GM18870 (cell line): ENCODE measurements around the gene PTK7.
"Not testable (repeated sequence)": the region's sequence is repeated elsewhere in the genome, so short reads cannot be mapped to it uniquely, and the experiment has no call there.

Experiments
- ATAC-seq: cut with Tn5 transposase; IDR thresholded peaks from one replicate; pipeline ENCODE4 v1.9.1; 2021; ENCODE audit warnings: moderate library complexity; ENCODE audit not compliant: unreplicated experiment

PTK7 gene

DNA sequence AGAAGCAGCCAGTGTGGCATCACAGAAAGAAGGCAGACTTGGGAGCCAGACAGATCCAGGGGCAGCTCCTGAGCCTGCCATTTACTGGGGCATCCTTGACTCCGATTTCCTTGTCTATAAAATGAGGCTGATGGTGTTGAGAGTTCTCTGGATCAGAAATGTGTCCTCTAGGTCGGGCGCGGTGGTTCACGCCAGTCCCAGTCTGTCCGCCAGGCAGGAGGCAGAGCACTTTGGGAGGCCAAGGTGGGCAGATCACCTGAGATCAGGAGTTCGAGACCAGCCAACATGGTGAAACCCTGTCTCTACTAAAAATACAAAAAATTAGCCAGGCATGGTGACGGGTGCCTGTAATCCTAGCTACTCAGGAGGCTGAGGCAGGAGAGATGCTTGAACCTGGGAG is 41.4 kb downstream of the PTK7 start:
- ATAC-seq = not testable (repeated sequence)

DNA sequence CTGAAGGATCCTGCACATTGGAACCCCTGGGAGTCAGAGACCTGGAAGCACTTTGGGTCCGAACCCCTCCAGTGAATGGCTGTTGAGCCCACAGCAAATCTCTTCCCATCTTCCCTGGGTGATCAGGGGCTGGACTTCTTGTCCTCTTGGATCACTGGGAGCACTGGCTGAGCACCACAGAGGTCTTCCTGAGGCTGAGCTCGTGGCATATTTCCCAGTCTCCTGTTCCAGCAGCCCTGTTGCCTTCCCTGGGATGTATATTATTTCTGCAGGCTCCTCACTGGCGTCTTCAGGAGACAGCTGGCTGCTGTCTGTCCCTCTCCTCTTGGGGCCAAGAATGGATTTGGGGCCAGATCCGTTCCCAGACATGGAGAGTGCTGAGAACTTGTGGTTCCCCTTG is 43.4 kb downstream of the PTK7 start:
- no peak for ATAC-seq

DNA sequence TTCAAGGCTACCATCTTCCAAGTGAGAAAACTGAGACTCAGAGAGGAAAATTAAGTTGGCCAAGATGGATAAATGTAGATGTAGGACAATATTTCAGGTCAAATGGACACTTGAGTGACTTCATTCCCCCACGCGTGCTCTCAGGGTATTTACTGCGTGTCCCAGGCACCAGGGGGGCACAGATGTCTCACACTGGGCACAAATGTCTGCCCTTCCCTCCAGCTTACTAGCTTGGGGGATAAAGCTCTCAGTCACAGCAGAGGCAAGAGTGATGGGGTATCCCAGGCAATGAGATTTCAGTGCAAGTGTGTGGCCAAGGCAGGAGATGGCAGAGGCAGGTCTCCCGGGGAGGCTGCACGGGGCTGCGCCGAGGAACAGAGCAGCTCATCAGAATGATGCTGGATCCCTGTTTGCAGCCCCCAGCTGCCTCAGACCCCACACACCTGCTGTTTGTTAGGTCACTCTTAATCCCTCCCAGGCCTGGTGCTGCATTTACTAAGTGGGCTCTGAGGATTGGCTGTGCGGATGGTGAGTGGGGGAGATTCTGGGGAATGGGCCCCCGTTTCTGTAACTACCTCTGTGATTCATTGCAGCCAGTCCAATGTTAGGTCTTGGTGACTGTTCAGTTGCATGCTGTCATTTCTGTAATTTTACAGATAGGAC is 44.1 kb downstream of the PTK7 start:
- no peak for ATAC-seq

DNA sequence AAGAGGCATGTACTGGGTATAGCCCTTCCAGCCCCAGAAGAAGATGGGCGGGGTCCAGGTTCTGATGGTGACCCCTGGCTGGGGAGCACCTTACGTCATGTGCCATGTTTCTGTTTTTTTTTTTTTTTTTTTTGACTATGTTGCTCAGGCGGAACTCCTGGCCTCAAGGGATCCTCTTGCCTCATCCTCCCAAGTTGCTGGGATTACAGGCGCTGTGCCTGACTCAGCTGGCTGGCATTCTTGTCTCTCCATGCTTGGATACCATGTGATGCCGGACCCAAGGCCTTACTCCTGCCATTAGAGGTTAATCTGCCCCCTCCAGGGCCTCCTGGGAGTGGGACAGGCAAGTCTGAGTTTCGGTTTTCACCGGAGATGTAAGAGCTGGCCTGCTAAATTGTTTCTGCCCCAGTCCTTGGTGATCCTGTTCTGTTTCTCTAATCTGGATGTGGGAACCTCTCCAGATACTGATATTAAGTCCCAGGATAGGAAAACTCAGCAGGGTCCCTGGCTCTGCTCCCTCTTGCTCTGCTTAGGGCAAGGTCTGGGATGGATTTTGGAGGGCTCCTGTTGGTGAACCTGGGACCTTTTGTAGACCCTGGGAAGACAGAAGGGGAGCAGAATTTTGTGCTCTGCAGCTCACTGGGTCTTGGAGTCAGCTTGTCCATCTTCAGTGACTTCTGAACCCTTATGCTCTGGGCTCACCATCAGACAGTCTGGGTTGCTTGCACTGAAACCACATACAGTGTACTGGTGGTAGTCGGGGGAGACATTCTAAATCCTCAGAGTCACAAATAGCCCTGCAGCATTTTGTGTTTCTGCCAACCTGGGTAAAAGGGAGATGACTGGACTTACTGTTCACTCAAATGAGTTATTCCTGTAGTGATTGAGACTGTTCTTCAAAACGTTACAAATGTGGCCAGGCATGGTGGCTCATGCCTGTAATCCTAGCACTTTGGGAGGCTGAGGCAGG is 45.1 kb downstream of the PTK7 start:
- no peak for ATAC-seq

DNA sequence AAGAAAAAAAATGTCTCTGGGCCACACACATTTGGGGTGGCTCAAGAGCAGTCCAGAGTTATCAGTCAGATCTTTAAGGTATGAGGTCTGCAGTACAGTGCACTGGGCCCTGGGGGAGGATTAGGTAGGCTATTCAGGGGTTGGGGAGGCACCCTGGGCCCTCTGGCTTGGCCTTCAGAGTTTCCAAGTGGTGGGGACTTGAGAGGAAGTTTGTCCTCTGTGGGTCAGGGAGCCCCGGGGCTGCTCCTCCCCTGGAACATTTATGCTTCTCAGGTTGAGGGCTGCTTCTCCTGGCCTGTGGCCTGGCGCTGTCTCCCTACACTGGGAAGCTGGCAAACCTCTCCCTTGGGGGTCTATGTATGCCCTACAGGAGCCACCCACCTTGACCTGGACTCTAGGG is 46.0 kb downstream of the PTK7 start:
- ATAC-seq = no peak

DNA sequence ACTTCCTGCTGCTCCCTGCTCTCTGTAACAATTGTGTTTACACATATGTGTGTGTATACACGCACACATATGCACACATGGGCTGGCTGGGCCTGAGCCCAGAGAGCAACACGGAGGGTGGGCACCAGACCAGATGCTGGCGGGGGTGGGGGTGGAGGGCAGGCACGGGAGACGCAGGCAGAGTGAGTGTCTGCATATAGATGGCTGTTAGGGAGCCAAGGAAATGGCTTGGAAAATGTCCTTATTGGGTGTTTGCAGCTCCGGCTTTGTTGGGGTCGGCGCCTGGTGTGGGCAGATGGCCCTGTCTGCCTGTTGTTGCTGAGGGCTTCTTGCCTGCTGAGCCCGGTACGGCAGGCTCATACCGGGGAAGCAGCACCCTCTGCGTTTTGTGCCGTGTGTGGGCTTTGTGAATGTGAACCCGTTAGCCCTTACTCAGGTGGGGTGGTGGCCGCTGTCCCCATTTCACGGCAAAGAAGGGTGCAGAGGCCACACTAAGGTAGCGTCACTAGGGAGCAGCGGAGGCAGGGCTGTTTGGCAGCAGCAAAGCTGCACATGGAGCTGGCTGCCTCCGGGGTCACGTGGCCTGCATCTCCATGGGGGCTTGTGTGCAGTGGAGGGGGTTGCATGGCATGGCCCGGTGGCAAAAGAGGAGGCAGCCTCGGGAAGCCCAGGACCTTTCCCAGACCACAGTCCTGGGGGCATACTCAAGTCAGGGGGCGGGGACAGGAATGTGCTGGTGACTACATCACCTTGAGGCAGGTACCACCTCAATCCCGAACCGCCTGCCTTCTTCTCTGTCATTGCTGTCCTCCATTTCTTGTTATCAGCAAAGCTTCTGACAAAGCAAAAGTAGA is 47.6 kb downstream of the PTK7 start:
- no peak for ATAC-seq

DNA sequence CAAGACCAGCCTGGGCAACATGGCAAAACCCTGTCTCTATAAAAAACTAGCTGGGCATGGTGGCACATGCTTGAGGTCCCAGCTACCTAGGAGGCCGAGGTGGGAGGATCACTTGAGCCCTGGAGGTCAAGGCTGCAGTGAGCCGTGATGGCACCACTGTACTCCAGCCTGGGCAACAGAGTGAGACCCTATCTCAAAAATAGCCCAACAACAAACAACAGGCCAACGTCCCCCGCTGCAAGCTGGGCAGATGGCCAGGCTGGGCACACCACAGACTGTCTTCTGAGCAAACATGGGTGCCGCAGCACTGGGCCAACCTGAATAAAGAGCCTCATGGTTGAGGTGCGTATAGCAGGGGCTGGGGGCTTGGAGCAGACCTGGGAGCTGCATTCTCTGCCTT is 48.4 kb downstream of the PTK7 start:
- no peak for ATAC-seq

DNA sequence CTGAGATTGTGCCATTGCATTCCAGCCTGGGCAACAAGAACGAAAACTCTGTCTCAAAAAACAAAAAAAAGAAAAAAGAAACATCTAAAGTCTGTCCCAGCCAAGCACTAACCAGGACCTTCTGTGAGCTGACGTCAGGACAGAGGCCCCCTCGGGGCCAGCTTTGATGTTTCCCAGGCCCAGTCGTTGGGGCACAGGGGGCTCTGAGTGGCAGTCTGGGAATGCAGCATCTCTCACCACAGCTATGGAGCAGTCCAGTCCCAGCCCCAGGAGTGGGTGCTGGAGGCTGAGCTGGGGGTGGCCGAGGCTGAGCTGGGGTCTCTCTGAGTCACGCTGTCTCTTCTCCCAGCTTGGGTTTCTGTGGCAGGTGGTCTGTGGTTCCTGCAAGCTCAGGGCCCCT is 49.0 kb downstream of the PTK7 start:
- no peak for ATAC-seq

DNA sequence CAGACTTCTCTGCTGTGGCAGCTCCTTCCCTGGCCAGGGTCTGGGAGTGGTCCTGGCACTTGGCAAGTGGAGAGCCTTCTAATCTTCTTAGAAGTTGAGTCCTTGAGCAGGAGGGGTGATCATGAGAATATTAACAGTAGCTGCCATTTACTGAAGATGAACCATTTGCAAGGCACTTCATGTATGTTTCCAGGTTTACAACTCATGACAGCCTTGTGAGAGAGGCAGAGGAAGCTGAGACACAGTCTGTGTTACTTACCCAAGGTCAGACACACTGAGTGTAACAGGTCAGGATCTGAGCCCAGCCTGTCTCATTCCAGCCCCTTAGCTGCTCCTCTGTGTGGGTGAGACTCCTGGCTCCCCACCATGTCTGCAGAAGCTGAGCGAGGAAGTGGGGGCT is 49.4 kb downstream of the PTK7 start:
- ATAC-seq = no peak

DNA sequence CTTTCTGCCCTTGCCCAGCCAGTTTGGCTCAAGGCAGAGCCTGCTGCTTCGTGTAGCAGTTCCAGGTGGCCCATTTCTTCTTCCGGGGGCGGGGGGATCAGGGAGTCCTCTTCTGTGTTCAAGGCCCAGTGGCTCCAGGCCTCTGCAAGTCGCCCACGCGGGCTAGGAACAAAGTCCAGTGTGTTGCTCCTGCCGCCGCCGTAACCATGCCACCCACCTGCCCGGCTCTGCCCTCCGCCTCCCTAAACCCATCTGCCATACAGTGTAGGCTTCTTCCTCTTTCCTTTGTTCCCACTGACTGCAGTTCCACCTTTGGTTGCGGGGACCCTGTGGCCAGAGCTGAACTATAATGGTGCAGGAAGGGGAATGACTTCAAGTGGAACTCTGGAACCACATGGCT is 51.1 kb downstream of the PTK7 start:
- ATAC-seq = no peak

DNA sequence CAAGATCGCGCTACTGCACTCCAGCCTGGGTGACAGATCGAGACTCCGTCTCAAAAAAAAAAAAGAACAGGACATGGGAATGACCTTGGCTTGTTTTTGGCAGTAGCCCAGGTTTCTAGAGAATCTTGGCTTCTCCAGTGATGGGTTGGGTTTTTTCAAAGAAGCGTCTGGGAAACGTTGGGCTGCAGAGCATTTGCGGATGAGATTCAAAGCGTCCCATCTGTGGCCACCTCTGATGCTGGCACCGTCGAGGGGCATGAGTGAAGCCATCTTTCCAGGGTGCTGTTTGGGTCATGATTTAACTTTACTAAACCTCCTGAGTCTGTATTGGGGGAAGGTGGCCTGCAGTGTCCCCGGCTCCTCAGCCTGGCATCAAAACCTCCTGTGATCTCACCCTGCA is 51.8 kb downstream of the PTK7 start:
- ATAC-seq = no peak

DNA sequence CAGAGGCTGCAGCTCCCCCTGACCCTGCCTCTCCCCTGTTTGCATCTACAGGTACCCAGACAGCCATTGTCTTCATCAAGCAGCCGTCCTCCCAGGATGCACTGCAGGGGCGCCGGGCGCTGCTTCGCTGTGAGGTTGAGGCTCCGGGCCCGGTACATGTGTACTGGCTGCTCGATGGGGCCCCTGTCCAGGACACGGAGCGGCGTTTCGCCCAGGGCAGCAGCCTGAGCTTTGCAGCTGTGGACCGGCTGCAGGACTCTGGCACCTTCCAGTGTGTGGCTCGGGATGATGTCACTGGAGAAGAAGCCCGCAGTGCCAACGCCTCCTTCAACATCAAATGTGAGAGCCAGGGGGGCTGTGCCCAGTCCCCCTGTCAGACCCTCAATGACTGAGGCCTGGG is 52.8 kb downstream of the PTK7 start:
- no peak for ATAC-seq

DNA sequence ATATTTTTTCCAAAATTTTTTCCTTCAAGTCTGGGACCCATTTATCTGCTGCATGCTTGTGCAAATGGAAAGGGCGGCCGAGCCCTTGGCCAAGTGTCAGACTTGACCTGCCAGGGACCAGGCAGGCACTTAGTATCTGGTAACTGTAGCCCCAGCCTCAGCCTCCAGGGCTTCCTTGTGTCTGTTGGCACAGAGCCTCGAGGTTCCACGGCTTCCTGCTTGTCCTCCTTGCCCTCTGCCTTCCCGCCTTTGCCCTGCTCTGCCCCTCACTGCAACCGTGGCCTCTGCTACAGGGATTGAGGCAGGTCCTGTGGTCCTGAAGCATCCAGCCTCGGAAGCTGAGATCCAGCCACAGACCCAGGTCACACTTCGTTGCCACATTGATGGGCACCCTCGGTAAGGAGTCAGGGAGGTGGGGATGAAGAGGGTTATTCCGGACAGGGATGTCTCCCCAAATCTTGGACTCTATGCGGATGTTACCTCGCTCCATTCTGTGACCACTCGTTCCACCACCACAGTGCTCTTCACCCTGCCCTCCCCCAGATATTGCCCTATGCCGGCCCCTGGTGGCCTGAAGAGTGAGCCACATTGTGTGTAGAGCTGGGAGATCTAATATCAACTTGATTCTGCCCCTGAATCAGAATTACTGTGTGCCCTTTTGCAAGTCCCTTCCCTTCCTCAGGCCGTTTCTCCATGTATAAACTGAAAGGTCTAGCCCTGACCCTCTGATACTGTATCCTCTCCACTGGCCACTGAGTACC is 53.5 kb downstream of the PTK7 start:
- ATAC-seq = no peak

DNA sequence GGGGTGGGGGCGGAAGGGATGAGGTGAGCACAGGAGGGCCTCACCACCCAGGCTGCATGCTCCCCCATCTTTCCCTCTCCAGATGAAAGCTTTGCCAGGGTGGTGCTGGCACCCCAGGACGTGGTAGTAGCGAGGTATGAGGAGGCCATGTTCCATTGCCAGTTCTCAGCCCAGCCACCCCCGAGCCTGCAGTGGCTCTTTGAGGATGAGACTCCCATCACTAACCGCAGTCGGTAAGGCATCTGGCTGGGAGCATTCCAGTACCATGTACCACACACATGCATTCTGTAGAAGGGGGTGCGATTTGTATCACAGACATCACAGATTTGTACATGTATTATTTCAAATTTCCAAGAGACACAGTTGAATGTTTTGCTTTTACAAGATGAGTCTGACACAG is 54.3 kb downstream of the PTK7 start:
- ATAC-seq = no peak

DNA sequence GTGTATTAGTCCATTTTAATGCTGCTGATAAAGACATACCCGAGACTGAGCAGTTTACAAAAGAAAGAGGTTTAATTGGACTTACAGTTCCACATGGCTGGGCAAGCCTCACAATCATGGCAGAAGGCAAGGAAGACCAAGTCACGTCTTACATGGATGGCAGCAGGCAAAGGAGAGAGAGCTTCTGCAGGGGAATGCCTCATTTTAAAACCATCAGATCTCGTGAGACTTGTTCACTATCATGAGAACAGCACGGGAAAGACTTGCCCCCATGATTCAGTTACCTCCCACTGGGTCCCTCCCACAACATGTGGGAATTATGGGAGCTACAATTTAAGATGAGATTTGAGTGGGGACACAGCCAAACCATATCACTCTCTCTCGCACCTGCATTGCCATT is 55.3 kb downstream of the PTK7 start:
- ATAC-seq = not testable (repeated sequence)

DNA sequence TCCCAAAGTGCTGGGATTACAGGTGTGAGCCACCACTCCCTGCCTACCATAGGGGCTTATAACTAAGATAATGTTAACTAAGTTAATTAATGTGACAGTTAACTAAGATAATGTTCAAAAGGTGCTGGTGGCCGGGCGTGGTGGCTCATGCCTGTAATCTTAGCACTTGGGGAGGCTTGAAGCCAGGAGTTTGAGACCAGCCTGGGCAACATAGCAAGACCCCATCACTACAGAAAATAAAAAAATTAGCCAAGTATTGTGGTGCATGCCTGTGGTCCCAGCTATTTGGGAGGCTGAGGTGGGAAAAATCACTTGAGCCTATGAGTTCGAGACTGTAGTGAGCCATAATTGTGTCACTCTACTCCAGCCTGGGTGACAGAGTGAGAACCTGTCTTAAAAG is 62.2 kb downstream of the PTK7 start:
- ATAC-seq = no peak

DNA sequence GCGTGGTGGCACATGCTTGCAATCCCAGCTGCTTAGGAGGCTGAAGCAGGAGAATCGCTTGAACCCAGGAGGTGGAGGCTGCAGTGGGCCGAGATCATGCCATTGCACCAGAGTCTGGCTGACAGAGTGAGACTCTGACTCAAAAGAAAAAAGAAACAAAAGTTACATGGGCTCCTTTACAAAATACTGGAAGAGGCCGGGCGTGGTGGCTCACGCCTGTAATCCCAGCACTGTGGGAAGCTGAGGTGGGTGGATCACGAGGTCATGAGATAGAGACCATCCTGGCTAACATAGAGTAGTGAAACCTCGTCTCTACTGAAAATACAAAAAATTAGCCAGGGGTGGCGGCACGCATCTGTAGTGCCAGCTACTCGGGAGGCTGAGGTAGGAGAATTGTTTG is 63.9 kb downstream of the PTK7 start:
- ATAC-seq = not testable (repeated sequence)

DNA sequence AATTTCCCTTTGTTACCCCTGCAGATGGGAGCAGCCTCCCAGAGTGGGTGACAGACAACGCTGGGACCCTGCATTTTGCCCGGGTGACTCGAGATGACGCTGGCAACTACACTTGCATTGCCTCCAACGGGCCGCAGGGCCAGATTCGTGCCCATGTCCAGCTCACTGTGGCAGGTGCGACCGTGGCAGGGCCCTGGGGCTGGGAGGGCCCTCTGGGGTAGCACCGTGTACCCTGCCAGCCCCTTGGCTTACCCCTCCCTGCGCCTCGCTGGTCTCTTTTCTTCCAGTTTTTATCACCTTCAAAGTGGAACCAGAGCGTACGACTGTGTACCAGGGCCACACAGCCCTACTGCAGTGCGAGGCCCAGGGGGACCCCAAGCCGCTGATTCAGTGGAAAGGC is 65.5 kb downstream of the PTK7 start:
- no peak for ATAC-seq

DNA sequence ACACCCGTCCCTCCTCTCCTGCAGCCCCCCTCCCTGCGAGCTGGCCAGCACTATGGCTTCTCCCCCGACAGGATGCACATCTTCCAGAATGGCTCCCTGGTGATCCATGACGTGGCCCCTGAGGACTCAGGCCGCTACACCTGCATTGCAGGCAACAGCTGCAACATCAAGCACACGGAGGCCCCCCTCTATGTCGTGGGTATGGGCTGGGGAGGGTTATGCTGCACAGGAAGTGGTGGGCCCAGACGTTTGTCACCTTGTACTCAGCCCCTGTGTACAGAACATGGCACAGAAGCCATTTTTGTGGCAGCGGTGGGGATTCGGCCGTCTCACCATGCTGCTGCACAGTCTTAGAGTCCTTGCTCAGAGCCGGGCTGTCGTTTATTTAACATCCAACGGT is 66.0 kb downstream of the PTK7 start:
- no peak for ATAC-seq

DNA sequence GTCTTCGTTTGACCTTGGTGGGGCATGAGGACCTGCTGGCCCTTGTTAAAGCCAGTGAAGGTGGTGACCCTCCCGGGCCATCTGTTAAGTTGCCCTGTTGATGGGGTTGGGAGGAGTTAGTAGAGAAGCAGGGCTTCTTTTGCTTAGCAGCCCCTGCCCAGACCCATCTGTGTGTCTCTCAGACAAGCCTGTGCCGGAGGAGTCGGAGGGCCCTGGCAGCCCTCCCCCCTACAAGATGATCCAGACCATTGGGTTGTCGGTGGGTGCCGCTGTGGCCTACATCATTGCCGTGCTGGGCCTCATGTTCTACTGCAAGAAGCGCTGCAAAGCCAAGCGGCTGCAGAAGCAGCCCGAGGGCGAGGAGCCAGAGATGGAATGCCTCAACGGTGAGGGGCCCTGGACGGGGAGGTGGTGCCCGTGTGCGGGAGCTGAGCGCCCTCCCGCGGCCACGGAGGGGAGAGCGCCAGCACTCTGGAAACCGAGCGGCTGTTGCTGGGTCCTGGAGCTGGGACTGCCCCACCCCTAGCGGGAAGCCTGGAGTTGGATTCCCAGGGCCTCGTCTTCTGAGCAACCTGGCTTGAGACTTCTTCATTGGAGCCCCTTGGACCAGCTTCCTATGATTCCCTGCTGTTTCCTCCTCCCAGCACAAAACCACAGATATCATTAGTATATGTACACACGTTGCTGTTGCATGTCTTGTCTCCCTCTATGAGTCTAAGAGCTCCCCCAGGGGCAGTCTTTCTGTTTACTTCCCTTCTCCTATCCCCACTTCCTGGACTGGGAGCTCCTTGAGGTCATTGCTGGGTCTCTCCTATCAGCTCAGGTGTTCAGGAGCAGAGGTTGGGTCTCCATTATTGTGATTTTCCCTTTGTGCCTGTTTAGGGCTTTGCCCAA is 67.4 kb downstream of the PTK7 start:
- no peak for ATAC-seq
